KOPT-K1 (cell line): ENCODE results near the gene ITPR2.
"Not testable (repeated sequence)": the region's sequence is repeated elsewhere in the genome, so short reads cannot be mapped to it uniquely, and the experiment has no call there.

Experiments used
- H3K27ac ChIP-seq: fragments of 200-600 bp; sonication (generic); 2 replicates; pipeline ENCODE4 v1.5.1; 2016; ENCODE audit warnings: antibody characterized with exemption, mild to moderate bottlenecking, low read depth, low read length; ENCODE audit not compliant: poor library complexity, severe bottlenecking
- H3K36me3 ChIP-seq: fragments of 200-600 bp; sonication (generic); 2 replicates; pipeline ENCODE4 v1.5.1; 2017; ENCODE audit warnings: antibody characterized with exemption, mild to moderate bottlenecking, low read length, moderate library complexity; ENCODE audit not compliant: insufficient read depth
- H3K9me3 ChIP-seq: fragments of 200-600 bp; sonication (generic); 2 replicates; pipeline ENCODE4 v1.5.1; 2017; ENCODE audit warnings: antibody characterized with exemption, low read length, mild to moderate bottlenecking; ENCODE audit not compliant: insufficient read depth, poor library complexity, severe bottlenecking

The ITPR2 gene

DNA sequence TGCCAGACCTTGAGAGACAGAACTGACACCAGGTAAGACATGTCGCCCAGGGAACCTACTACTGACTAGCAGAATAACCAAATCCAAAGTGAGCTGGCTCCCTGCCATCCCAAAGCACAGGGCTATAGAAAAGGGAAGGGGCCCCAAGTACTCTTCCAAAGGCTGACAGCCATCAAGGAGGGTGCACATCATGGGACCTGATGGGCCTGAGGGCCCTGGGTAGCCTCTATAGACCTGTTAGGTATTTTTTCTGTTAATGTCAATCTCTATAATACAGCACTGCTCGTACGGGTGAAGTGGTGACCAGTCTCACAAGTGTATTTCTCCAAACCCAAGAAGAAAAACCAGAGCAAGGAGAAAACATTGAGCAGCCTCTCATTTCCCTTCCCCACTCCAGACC lies 171.6 kb downstream of the ITPR2 start:
- Histone ChIP-seq H3K36me3 (peaks cover 36% of the 10 kb centered on the region), H3K27ac (no peak overlapping the region), H3K9me3 (no peaks in the 10 kb centered on the region)

GRCh38 chr12:26659930-26660329 lies 173.1 kb downstream of the ITPR2 start:
- Histone ChIP-seq H3K9me3 (no peaks in the 10 kb centered on the region), H3K27ac (no peak overlapping the region), H3K36me3 (peaks cover 39% of the 10 kb centered on the region)

- H3K36me3 ChIP-seq, result peaks cover 46% of the 10 kb centered on the region
- H3K27ac ChIP-seq, result no peak overlapping the region
- H3K9me3 ChIP-seq, result no peaks in the 10 kb centered on the region
Observed at GRCh38 chr12:26658991-26659390, 174.0 kb downstream of the ITPR2 start.

GRCh38 chr12:26654623-26655022 lies 178.4 kb downstream of the ITPR2 start:
- Histone ChIP-seq H3K9me3 (no peaks in the 10 kb centered on the region), H3K36me3 (peaks cover 74% of the 10 kb centered on the region)

GRCh38 chr12:26651566-26652188 lies 181.3 kb downstream of the ITPR2 start:
- no peak overlapping the region for H3K27ac ChIP-seq
- no peaks in the 10 kb centered on the region for H3K9me3 ChIP-seq
- H3K36me3 ChIP-seq, result peaks cover 67% of the 10 kb centered on the region

More at GRCh38 chr12:26654623-26655022, 178.4 kb downstream of the ITPR2 start:
- no peak overlapping the region for H3K27ac ChIP-seq

- no peaks in the 10 kb centered on the region for H3K9me3 ChIP-seq
- H3K36me3 ChIP-seq, result peaks cover 61% of the 10 kb centered on the region
- H3K27ac ChIP-seq, result no peak overlapping the region
Observed at GRCh38 chr12:26651036-26651435, 182.0 kb downstream of the ITPR2 start.

- Histone ChIP-seq H3K27ac (no peak overlapping the region), H3K36me3 (peaks cover 44% of the 10 kb centered on the region), H3K9me3 (no peaks in the 10 kb centered on the region)
Observed at GRCh38 chr12:26648999-26649398, 184.0 kb downstream of the ITPR2 start.

GRCh38 chr12:26648584-26648983 lies 184.4 kb downstream of the ITPR2 start:
- H3K36me3 ChIP-seq, result peaks cover 40% of the 10 kb centered on the region
- no peaks in the 10 kb centered on the region for H3K9me3 ChIP-seq
- H3K27ac ChIP-seq, result no peak overlapping the region

- H3K27ac ChIP-seq, result no peak overlapping the region
- no peaks in the 10 kb centered on the region for H3K9me3 ChIP-seq
- peaks cover 35% of the 10 kb centered on the region for H3K36me3 ChIP-seq
Observed at GRCh38 chr12:26648066-26648465, 184.9 kb downstream of the ITPR2 start.

- H3K27ac ChIP-seq, result no peak overlapping the region
- peaks cover 26% of the 10 kb centered on the region for H3K36me3 ChIP-seq
- no peaks in the 10 kb centered on the region for H3K9me3 ChIP-seq
Observed at GRCh38 chr12:26647088-26647487, 185.9 kb downstream of the ITPR2 start.

DNA sequence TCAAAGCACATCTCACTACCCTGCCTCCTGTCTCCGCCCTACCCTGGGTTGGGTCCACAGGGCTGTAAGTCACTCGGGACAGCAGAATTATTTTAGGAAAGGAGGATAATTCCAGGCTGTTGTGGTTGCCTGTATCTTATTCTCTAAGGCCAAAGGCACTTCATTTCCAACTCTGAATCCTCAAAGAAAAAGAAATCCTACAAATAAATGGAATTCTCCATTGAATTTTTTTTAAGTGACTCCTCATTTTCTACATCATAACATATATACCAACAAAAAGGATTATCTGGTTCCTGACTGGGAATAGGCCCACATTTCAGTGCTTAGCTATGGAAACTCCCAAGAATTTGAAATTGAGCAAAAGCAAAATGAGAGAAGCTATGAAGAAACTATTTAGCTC lies 186.4 kb downstream of the ITPR2 start:
- peaks cover 21% of the 10 kb centered on the region for H3K36me3 ChIP-seq
- H3K9me3 ChIP-seq, result no peaks in the 10 kb centered on the region
- H3K27ac ChIP-seq, result no peak overlapping the region

DNA sequence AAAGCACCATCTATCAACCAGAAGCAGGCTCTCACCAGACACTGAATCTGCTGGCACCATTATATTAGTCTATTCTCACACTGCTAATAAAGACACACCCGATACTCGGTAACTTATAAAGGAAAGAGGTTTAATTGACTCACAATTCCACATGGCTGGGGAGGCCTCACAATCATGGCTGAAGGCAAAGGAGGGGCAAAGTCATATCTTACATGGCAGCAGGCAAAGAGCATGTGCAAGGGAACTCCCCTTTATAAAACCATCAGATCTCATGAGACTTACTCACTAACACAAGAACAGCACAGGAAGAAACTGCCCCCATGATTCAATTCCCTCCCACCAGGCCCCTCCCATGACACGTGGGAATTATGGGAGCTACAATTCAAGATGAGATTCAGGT lies 188.6 kb downstream of the ITPR2 start:
- H3K9me3 ChIP-seq, H3K36me3 ChIP-seq, H3K27ac ChIP-seq: not testable (repeated sequence)

GRCh38 chr12:26643532-26644315 lies 189.3 kb downstream of the ITPR2 start:
- Histone ChIP-seq H3K36me3 (peaks cover 9% of the 10 kb centered on the region), H3K27ac (no peak overlapping the region), H3K9me3 (no peaks in the 10 kb centered on the region)

DNA sequence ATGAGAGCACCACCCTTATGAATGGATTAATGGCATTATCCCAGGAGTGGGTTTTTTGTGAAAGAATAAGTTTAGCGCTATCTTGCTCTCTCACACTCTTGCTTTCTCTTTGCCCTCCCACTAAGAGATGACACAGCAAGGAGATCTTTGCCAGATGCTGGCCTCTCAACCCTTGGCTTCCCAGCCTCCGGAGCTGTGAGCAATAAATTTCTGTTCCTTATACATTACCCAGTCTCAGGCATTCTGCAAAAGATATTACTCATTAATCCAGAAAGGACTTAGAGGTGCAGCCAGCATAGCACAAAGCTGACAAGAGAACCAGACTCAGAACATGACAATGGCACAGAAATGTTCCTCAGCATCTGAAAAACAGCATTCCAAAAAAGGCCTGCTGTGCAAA lies 190.6 kb downstream of the ITPR2 start:
- Histone ChIP-seq H3K27ac (no peak overlapping the region), H3K9me3 (no peaks in the 10 kb centered on the region), H3K36me3 (0 out of 2 replicates have a peak, but pooled peaks cover under 1% of the 10 kb centered on the region)

DNA sequence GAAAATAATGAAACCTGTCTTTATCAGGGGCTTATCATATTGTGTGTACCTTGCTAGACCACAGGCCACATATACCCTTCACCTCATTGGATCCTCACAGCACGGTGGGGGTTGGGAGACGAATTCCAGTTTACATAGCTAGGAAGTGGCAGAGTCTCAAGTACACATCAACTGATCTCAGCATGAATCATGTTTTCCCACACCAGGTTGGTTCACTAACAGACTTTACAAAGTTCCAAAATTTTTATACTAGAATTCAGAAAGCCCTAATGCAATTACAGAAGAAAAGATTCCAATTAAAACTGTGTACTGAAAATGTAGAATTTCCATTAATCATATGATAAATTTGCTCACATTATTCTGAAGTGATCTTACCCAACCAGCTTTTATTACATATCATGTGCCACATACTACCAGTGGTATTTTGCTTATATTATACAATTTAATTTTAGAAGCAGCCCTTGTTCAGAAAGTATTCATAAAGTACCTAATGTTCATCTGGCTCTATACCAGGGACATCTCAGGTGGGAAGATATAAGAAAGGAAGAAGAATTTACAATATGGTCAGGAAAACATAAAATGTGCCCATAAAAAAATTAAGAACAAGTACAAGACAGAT lies 196.2 kb downstream of the ITPR2 start:
- Histone ChIP-seq H3K36me3 (no peaks in the 10 kb centered on the region), H3K27ac (no peak overlapping the region), H3K9me3 (no peaks in the 10 kb centered on the region)
